Fibroblast of villous mesenchyme (primary cell): ENCODE measurements around the gene TCEA3. TPM values are rescaled to one million over a fixed set of nuclear protein-coding genes. Genes with fewer than 3 reads are reported as not detected.
A peak's percentile ranks its signal among the peaks of the same experiment; 100 is the strongest.

Source experiments
- DNase-seq: peaks from one replicate; pipeline ENCODE4 v3.0.0-alpha.2; 2010; ENCODE audit warnings: low read depth
- H3K4me3 ChIP-seq: 2 replicates; pipeline ENCODE4 v1.5.1; 2011; ENCODE audit warnings: low read depth, mild to moderate bottlenecking, low read length
- CTCF ChIP-seq: IDR thresholded peaks from 2 replicates; pipeline ENCODE4 v1.5.1; 2012; ENCODE audit warnings: low read depth, mild to moderate bottlenecking, low read length; ENCODE audit not compliant: insufficient read depth
- total RNA-seq: library from RNA; depleted of rRNA; stranded (reverse); fragments of >200 nt; gene quantifications from 2 replicates; pipeline ENCODE4 v1.2.3, GENCODE V29; 2012

Gene TCEA3
- total RNA-seq, 1 donor, result 8.6 TPM

- DNase-seq, result peak; percentile 54
- no peak overlapping the region for H3K4me3 ChIP-seq
- TF ChIP-seq CTCF, result no peak
These were observed 22.1 kb downstream of the TCEA3 start for GRCh38 chr1:23402286-23403037.

- no peak overlapping the region for H3K4me3 ChIP-seq
- no peak for TF ChIP-seq CTCF
- no peak for DNase-seq
These were observed 23.2 kb downstream of the TCEA3 start for GRCh38 chr1:23401313-23401712.

GRCh38 chr1:23400324-23401114 lies 24.0 kb downstream of the TCEA3 start:
- no peak for TF ChIP-seq CTCF
- peak; percentile 66 for DNase-seq

GRCh38 chr1:23399229-23399628 lies 25.3 kb downstream of the TCEA3 start:
- no peak for TF ChIP-seq CTCF
- H3K4me3 ChIP-seq, result no peak overlapping the region
- DNase-seq, result no peak

More at GRCh38 chr1:23400324-23401114, 24.0 kb downstream of the TCEA3 start:
- H3K4me3 ChIP-seq, result no peak overlapping the region

DNA sequence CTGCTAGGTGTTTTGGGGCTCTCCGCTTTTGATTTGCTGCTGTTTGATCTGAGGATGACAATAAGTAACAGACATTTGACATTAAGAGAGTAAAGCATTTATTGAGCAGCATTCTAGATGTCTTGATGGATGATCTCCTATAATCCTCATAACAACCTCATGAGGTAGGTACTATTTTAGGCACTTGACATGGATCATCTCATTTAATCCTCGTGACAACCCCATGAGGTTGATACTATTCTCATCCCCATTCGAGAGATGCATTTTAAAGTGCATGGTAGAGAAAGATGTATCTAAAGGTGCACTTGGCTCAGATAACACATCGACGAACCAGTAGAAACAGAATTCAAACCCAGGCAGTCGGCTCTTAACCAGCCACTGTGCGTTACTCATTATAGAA lies 26.6 kb downstream of the TCEA3 start:
- TF ChIP-seq CTCF, result no peak
- DNase-seq, result no peak
- H3K4me3 ChIP-seq, result no peak overlapping the region

- no peak for TF ChIP-seq CTCF
- no peak for DNase-seq
- H3K4me3 ChIP-seq, result no peak overlapping the region
These were observed 28.2 kb downstream of the TCEA3 start for GRCh38 chr1:23396380-23396779.
